K562 (cell line): ENCODE measurements around the gene GARIN5B. TPM values are rescaled to one million over a fixed set of nuclear protein-coding genes. Genes with fewer than 3 reads are reported as not detected.

Source experiments
- ATAC-seq: fragments of 200-7000 bp; cut with Tn5 transposase; 3 replicates; pipeline ENCODE4 v1.9.1; 2020; ENCODE audit warnings: moderate library complexity
- BruUV-seq: library from RNA; stranded (reverse); fragments of 400-500 nt; replicated peaks from 2 replicates; lab custom pipeline; 2021; lab: Mats Ljungman, UMichigan
- CTCF ChIA-PET: fragments of 300-600 bp; formaldehyde crosslinking; extraction: SDS; loops from one replicate; lab custom pipeline; 2021; ENCODE audit warnings: low intra/inter-chr PET ratio; lab: Yijun Ruan, JAX
- POLR2A ChIA-PET: fragments of 300-600, 350-650 bp; sonication (Branson Sonifier 250); formaldehyde crosslinking; extraction: SDS; loops from one replicate; lab custom pipeline; 2021; ENCODE audit warnings: antibody characterized with exemption, inconsistent platforms; lab: Yijun Ruan, JAX
- DNase-seq, 4 experiments: peaks; one replicate each; pipeline versions ENCODE4 v3.0.0 to v3.0.0-alpha.2; 2011 to 2018; ENCODE audit warnings: low spot score in 3 of 4, mixed read lengths in 3 of 4; ENCODE audit errors: extremely low read depth in 1 of 4
- FAIRE-seq: peaks from 2 replicates; lab custom pipeline; 2011; peaks lifted over from hg19 to GRCh38; lab: Jason Lieb, UNC
- H2AFZ ChIP-seq: 2 replicates; pipeline ENCODE4 v1.6.0; 2011; ENCODE audit warnings: low read depth, low read length, control low read depth, inconsistent platforms
- H3K27ac ChIP-seq: fragments of 200-600 bp; 3 replicates; pipeline ENCODE4 v1.8.0; 2011; ENCODE audit warnings: low read depth, mild to moderate bottlenecking, control low read depth, inconsistent platforms, low read length, moderate library complexity, mixed read lengths; ENCODE audit errors: extremely low read depth
- H3K27me3 ChIP-seq, 2 experiments: fragments of 300-600 bp in 1 of 2; 2 replicates in 1 of 2; 3 replicates in 1 of 2; pipeline versions ENCODE4 v1.6.0 to v1.8.0; 2011; ENCODE audit warnings: inconsistent platforms in 2 of 2, low read length in 2 of 2, mild to moderate bottlenecking in 1 of 2, mixed read lengths in 1 of 2, moderate library complexity in 1 of 2; ENCODE audit not compliant: control insufficient read depth in 2 of 2, insufficient read depth in 2 of 2
- H3K36me3 ChIP-seq: fragments of 300-600 bp; 3 replicates; pipeline ENCODE4 v1.8.0; 2011; ENCODE audit warnings: mild to moderate bottlenecking, low read length, inconsistent platforms; ENCODE audit not compliant: control insufficient read depth, insufficient read depth
- H3K4me1 ChIP-seq, 2 experiments: fragments of 200-600 bp in 1 of 2; replicated peaks in 1 of 2; 2 replicates in 1 of 2; 3 replicates in 1 of 2; pipeline versions ENCODE4 v1.5.1 to v1.8.0; 2011; ENCODE audit warnings: inconsistent platforms in 2 of 2, low read length in 2 of 2, mild to moderate bottlenecking in 1 of 2, mixed read lengths in 1 of 2, moderate library complexity in 1 of 2; ENCODE audit not compliant: control insufficient read depth in 2 of 2, insufficient read depth in 2 of 2
- H3K4me2 ChIP-seq: 2 replicates; pipeline ENCODE4 v1.6.1; 2011; ENCODE audit warnings: low read length, control low read depth, inconsistent platforms, mixed read lengths; ENCODE audit not compliant: insufficient read depth
- H3K4me3 ChIP-seq: fragments of 200-600 bp; sonication (generic), shearing (Covaris generic); 2 replicates; pipeline ENCODE4 v1.5.1; 2016; ENCODE audit warnings: control low read depth, inconsistent platforms
- H3K79me2 ChIP-seq: fragments of 200-600 bp; 3 replicates; pipeline ENCODE4 v1.8.0; 2011; ENCODE audit warnings: low read length, inconsistent platforms; ENCODE audit not compliant: control insufficient read depth, insufficient read depth
- H3K9ac ChIP-seq, 2 experiments: 2 replicates each; pipeline versions ENCODE4 v1.6.0 to v1.6.1; 2011; ENCODE audit warnings: low read depth in 2 of 2, low read length in 2 of 2, control low read depth in 1 of 2, inconsistent platforms in 1 of 2, mild to moderate bottlenecking in 1 of 2, mixed read lengths in 1 of 2; ENCODE audit not compliant: insufficient read depth in 1 of 2
- H3K9me1 ChIP-seq: one replicate; pipeline ENCODE4 v1.6.0; 2011; ENCODE audit warnings: inconsistent platforms, mild to moderate bottlenecking, low read length, moderate library complexity; ENCODE audit not compliant: control insufficient read depth, insufficient read depth
- H3K9me3 ChIP-seq: replicated peaks from 2 replicates; pipeline ENCODE4 v1.5.1; 2011; ENCODE audit warnings: low read depth, low read length, inconsistent platforms; ENCODE audit not compliant: control insufficient read depth, insufficient read depth
- H4K20me1 ChIP-seq: replicated peaks from 2 replicates; pipeline ENCODE4 v1.6.1; 2011; ENCODE audit warnings: low read length, inconsistent platforms, mixed read lengths; ENCODE audit not compliant: control insufficient read depth, insufficient read depth
- NFIC ChIP-seq: fragments of 450-650 bp; IDR thresholded peaks from 2 replicates; pipeline ENCODE4 v1.6.1; 2017; ENCODE audit warnings: mild to moderate bottlenecking, inconsistent platforms
- TAF15 ChIP-seq: fragments of 200-400 bp; formaldehyde crosslinking; IDR thresholded peaks from 2 replicates; pipeline ENCODE4 v1.6.1; 2017; ENCODE audit warnings: mild to moderate bottlenecking, low read depth, low read length, moderate library complexity
- TSHZ1 ChIP-seq: fragments of 250-450 bp; sonication (Bioruptor Pico); IDR thresholded peaks from 2 replicates; pipeline ENCODE4 v1.4.0; 2020; ENCODE audit warnings: mild to moderate bottlenecking, moderate library complexity
- WGBS: fragments of 100-300 bp; shearing (Covaris generic); methylation state at CpG from one replicate; pipeline ENCODE4 v1.1.6; 2016; ENCODE audit warnings: low coverage, mixed read lengths; ENCODE audit not compliant: insufficient coverage; ENCODE audit errors: missing lambda C conversion rate; 5-methylcytosine and 5-hydroxymethylcytosine counted together
- in situ Hi-C: fragments of 300-500 bp; cut with MboI; formaldehyde crosslinking; loops from 4 replicates; pipeline ENCODE4 v1.15.0; 2018; ENCODE audit warnings: inconsistent platforms, mixed read lengths
- intact Hi-C: fragments of 100-400 bp; cut with micrococcal nuclease; formaldehyde crosslinking; loops from 2 replicates; pipeline ENCODE4 v1.14.2; 2022
- polyA plus RNA-seq, 8 experiments: library from polyadenylated mRNA; depleted of rRNA in 4 of 8; stranded (reverse) in 5 of 8; unstranded in 3 of 8; fragments of >200 nt; fragmentation: Nextera tagmentation in 2 of 8; fragmentation: Illumina TruSeq in 1 of 8; extraction: Ambion mirVana in 2 of 8; extraction: Trizol in 1 of 8; gene quantifications; 2 replicates each; pipeline versions ENCODE4 v1.2.1 to v1.2.3, GENCODE V29; 2011 to 2014; ENCODE audit warnings: inconsistent platforms in 1 of 8, missing spikeins in 1 of 8
- total RNA-seq, 7 experiments: library from RNA; depleted of rRNA in 6 of 7; stranded (reverse); fragments of >200 nt in 6 of 7; fragmentation: Illumina TruSeq in 2 of 7; extraction: Trizol in 2 of 7; gene quantifications; 2 replicates each; pipeline versions ENCODE4 v1.2.1 to v1.2.3, GENCODE V29; 2011 to 2021; ENCODE audit warnings: low replicate concordance in 1 of 7

The GARIN5B gene
- total and polyA plus RNA-seq, 9 of the 15 experiments (the other 6 are each of a cell fraction or from before 2014, with no cell fraction given): not detected

DNA sequence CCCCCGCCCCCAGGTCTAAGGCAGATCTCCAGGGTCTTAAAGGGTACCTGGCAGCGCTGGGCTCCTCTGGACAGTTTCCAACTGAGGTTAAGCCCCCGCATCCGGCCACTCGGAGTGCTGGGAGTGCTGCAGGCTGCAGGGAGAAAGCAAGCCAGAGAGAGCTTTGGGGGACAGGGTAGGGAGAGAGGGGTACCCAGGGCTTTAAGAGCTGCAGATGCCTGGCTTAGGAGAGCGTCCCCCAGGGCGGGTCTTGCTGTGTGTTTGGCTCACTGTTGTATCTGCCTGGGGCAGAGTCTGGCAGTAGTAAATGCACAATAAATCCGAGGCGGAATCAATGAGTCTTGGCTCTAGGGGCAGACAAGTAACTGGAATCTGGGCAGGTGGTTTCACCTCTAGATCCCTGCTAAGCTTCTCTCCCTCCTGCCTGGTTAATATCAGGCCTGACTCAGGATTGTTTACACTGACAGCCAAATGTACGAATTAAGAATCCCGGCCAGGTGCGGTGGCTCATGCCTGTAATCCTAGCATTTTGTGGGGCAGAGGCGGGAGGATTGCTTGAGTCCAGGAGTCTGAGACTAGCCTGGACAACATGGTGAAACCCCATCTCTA lies 7.7 kb downstream of the GARIN5B start:
- Histone ChIP-seq H3K4me3 (no peak overlapping the region), H3K27ac (no peak overlapping the region), H2AFZ (no peak overlapping the region), H3K4me2 (no peak overlapping the region), H3K4me1 (peaks cover 4 to 54% of the 10 kb centered on the region in 2 experiments; a peak in 4 of 5 replicates), H3K9me3 (no peaks in the 10 kb centered on the region), H3K9ac (no peak overlapping the region), H4K20me1 (peaks cover 6% of the 10 kb centered on the region; the same call in 1 of the 2 replicates), H3K36me3 (no peaks in the 10 kb centered on the region), H3K9me1 (no peaks in the 10 kb centered on the region), H3K27me3 (peaks cover 9 to 21% of the 10 kb centered on the region in 2 experiments; a peak in 4 of 5 replicates), H3K79me2 (no peaks in the 10 kb centered on the region)
- in situ Hi-C loops: no loop called here
- peak; percentile 65 for FAIRE-seq
- intact Hi-C loops: no loop called here
- no TSS peak for BruUV-seq
- no peak for ATAC-seq
- 25% methylated on average over 9 of the region's 13 CpGs for WGBS
- ChIA-PET POLR2A (interaction anchor here (0.6 kb wide), 1 partner anchor 11 kb away, joined by 4 read pairs; no protein-coding TSS in a partner anchor), CTCF (no interaction called here)
- TF ChIP-seq TAF15: no peak
- TF ChIP-seq TSHZ1: no peak
- peak; percentile 67 for TF ChIP-seq NFIC
- TF ChIP-seq, all 486 proteins: peak for 1
- DNase-seq: no peak
